ENCODE results near the gene ADARB1. TPM values are rescaled to one million over a fixed set of nuclear protein-coding genes. Genes with fewer than 3 reads are reported as not detected.

ADARB1 gene
- polyA plus RNA-seq, 3 donors = 0.40 to 2.6 (median 1.0) TPM

DNA sequence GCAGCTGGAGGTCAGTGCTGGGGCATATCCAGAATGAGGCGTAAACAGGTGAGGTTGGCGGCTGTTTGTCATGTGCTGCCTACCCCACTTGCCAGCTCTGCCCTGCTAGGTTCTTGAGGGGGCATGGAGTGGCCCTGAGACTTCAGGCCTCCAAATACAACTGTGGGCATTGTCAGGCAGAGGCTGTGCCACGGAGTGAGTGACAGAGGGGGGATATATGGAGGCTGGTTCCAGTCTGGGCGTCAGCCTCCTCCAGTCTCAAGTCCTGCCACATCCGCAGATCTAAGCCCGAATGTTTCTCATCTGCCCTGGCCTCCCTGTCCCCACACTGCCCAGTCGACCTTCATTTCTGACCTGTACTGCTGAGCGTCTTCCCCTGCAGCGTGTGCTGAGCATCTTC lies 128.0 kb downstream of the ADARB1 start:
- TF ChIP-seq, protein P1, sequence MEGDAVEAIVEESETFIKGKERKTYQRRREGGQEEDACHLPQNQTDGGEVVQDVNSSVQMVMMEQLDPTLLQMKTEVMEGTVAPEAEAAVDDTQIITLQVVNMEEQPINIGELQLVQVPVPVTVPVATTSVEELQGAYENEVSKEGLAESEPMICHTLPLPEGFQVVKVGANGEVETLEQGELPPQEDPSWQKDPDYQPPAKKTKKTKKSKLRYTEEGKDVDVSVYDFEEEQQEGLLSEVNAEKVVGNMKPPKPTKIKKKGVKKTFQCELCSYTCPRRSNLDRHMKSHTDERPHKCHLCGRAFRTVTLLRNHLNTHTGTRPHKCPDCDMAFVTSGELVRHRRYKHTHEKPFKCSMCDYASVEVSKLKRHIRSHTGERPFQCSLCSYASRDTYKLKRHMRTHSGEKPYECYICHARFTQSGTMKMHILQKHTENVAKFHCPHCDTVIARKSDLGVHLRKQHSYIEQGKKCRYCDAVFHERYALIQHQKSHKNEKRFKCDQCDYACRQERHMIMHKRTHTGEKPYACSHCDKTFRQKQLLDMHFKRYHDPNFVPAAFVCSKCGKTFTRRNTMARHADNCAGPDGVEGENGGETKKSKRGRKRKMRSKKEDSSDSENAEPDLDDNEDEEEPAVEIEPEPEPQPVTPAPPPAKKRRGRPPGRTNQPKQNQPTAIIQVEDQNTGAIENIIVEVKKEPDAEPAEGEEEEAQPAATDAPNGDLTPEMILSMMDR (IDR thresholded peaks at IDR 0.05) = no peak
- H4K20me1 ChIP-seq (ENCODE audit: insufficient read depth, low read length) = no peaks in the 10 kb centered on the region
- no peak overlapping the region for H3K27ac ChIP-seq (ENCODE audit: low read depth in 1 of 2, low read length in 2 of 2)
- intact Hi-C loops (cut with micrococcal nuclease) = no loop called here
- Mint-ChIP-seq H3K9me3 (no peaks in the 10 kb centered on the region), H3K36me3 (peaks cover 10 to 14% of the 10 kb centered on the region in 2 donors), H3K4me1 (peaks cover 13% of the 10 kb centered on the region), H3K27me3 (ENCODE audit: low read depth in 3 of 3) (peaks cover 0 to 6% (median 3%) of the 10 kb centered on the region in 3 donors), H3K27ac (no peak overlapping the region), H3K4me3 (no peak overlapping the region)
- no peaks in the 10 kb centered on the region for H3K79me2 ChIP-seq (ENCODE audit: insufficient read depth, low read length)
- H3K27me3 ChIP-seq (ENCODE audit: control insufficient read depth in 2 of 2, insufficient read depth in 2 of 2, low read length in 2 of 2) = no peaks in the 10 kb centered on the region
- DNase-seq = no peak
- no peak overlapping the region for H3K4me3 ChIP-seq (replicated peaks in 1 of 3; ENCODE audit: low read depth in 2 of 3, low read length in 3 of 3)
- no peak overlapping the region for H3K9ac ChIP-seq (ENCODE audit: insufficient read depth, low read length, poor library complexity, severe bottlenecking)
- over 99% methylated on average over 8 of the region's 9 CpGs for WGBS (ENCODE audit: insufficient coverage)
- peaks cover 0 to 2% of the 10 kb centered on the region in 2 donors for H3K36me3 ChIP-seq (replicated peaks in 1 of 2; ENCODE audit: control insufficient read depth in 1 of 2, insufficient read depth in 2 of 2, low read length in 2 of 2)
- no peak overlapping the region for H2AFZ ChIP-seq (ENCODE audit: insufficient read depth, low read depth, low read length, poor library complexity, severe bottlenecking)
- H3K4me2 ChIP-seq (replicated peaks; ENCODE audit: extremely low read depth, low read length, poor library complexity, severe bottlenecking) = no peak overlapping the region
- no peaks in the 10 kb centered on the region for H3K9me3 ChIP-seq (replicated peaks in 1 of 2; ENCODE audit: control insufficient read depth in 1 of 2, insufficient read depth in 1 of 2, low read length in 2 of 2)
- H3K4me1 ChIP-seq (ENCODE audit: control insufficient read depth in 1 of 2, insufficient read depth in 2 of 2, low read length in 2 of 2) = peaks cover 2 to 9% of the 10 kb centered on the region in 2 donors

DNA sequence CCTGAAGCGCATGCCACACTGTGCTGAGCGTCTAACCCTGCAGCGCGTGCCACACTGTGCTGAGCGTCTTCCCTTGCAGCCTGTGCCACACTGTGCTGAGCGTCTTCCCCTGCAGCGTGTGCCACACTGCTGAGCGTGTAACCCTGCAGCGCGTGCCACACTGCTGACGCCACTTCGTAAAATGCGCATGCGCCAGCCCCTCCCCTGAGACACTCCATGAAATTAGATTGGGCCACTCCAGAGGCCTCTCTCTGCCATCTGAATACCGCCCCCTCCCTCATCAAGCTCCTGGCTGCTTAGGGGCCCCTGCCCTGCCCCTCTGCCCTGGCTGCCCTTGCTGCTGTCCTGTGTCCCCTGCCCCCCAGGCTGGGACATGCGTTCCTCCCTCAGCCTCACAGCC lies 128.5 kb downstream of the ADARB1 start:
- TF ChIP-seq, protein P1 (IDR thresholded peaks at IDR 0.05) = no peak
- no peaks in the 10 kb centered on the region for H3K9me3 Mint-ChIP-seq
- H3K4me1 Mint-ChIP-seq = peaks cover 13% of the 10 kb centered on the region
- Histone ChIP-seq H3K9me3 (replicated peaks in 1 of 2; ENCODE audit: control insufficient read depth in 1 of 2, insufficient read depth in 1 of 2, low read length in 2 of 2) (no peaks in the 10 kb centered on the region), H3K4me3 (replicated peaks in 1 of 3; ENCODE audit: low read depth in 2 of 3, low read length in 3 of 3) (no peak overlapping the region), H2AFZ (ENCODE audit: insufficient read depth, low read depth, low read length, poor library complexity, severe bottlenecking) (no peak overlapping the region), H3K9ac (ENCODE audit: insufficient read depth, low read length, poor library complexity, severe bottlenecking) (no peak overlapping the region), H4K20me1 (ENCODE audit: insufficient read depth, low read length) (no peaks in the 10 kb centered on the region), H3K36me3 (replicated peaks in 1 of 2; ENCODE audit: control insufficient read depth in 1 of 2, insufficient read depth in 2 of 2, low read length in 2 of 2) (peaks cover 0 to 2% of the 10 kb centered on the region in 2 donors), H3K27me3 (ENCODE audit: control insufficient read depth in 2 of 2, insufficient read depth in 2 of 2, low read length in 2 of 2) (no peaks in the 10 kb centered on the region), H3K27ac (ENCODE audit: low read depth in 1 of 2, low read length in 2 of 2) (no peak overlapping the region), H3K79me2 (ENCODE audit: insufficient read depth, low read length) (no peaks in the 10 kb centered on the region), H3K4me1 (ENCODE audit: control insufficient read depth in 1 of 2, insufficient read depth in 2 of 2, low read length in 2 of 2) (peaks cover 2 to 9% of the 10 kb centered on the region in 2 donors), H3K4me2 (replicated peaks; ENCODE audit: extremely low read depth, low read length, poor library complexity, severe bottlenecking) (no peak overlapping the region)
- intact Hi-C loops (cut with micrococcal nuclease) = no loop called here
- 96% methylated on average over 16 of the region's 16 CpGs for WGBS (ENCODE audit: insufficient coverage)
- no peak for DNase-seq
- peaks cover 0 to 6% (median 3%) of the 10 kb centered on the region in 3 donors for H3K27me3 Mint-ChIP-seq (ENCODE audit: low read depth in 3 of 3)
- H3K36me3 Mint-ChIP-seq = peaks cover 10 to 14% of the 10 kb centered on the region in 2 donors
- H3K27ac Mint-ChIP-seq = no peak overlapping the region
- no peak overlapping the region for H3K4me3 Mint-ChIP-seq

Measured in CD14-positive monocyte (primary cell).